Metanephros (tissue), 1 donor: ENCODE measurements around the gene MIGA1. TPM values are rescaled to one million over a fixed set of nuclear protein-coding genes. Genes with fewer than 3 reads are reported as not detected.

Experiments used
- total RNA-seq: library from RNA; depleted of rRNA; stranded (reverse); fragments of >200 nt; gene quantifications from one replicate; pipeline ENCODE4 v1.2.3, GENCODE V29; 2014

Gene MIGA1, protein sequence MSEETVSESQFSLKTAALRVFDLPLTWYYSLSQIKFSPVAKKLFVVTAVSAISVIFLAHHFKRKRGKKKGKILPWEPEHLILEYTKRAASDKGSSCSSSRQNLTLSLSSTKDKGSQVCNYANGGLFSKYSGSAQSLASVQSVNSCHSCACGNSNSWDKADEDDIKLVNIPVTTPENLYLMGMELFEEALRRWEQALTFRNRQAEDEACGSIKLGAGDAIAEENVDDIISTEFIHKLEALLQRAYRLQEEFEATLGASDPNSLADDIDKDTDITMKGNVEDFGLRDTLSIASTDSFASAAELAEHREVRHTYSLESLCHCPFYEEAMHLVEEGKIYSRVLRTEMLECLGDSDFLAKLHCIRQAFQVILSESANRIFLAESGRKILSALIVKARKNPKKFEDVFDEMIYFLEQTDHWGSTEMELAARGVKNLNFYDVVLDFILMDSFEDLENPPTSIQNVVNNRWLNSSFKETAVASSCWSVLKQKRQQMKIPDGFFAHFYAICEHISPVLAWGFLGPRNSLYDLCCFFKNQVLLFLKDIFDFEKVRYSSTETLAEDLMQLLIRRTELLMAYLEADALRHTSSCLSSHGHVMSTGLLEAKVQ
- total RNA-seq: 26.5 TPM

GRCh38 chr1:77779529-77780281 is at the start of gene MIGA1:
TSS of gene MIGA1 (plus strand) at chr1:77779649. CDS start at chr1:77783253, 3,604 bp downstream.

GRCh38 chr1:77759071-77760028 is 20.1 kb upstream of the MIGA1 start, which contains the start of gene USP33:
TSS of gene USP33 (minus strand) at chr1:77759852. CDS start at chr1:77741697, 18,155 bp downstream.

GRCh38 chr1:77888081-77888780 is 108.8 kb downstream of the MIGA1 start, which contains the start of gene NEXN:
TSS of gene NEXN (plus strand) at chr1:77888624. CDS start at chr1:77916107, 27,483 bp downstream.

Other genes with a start within 250 kb of the MIGA1 start
- gene ZZZ3, start 97.0 kb upstream of the MIGA1 start, total RNA-seq: 124 TPM
- gene USP33, start 19.8 kb upstream of the MIGA1 start, total RNA-seq: 118 TPM
- 7.0 TPM for gene NEXN, start 109.0 kb downstream of the MIGA1 start, total RNA-seq
- 272 TPM for gene FUBP1, start 199.4 kb downstream of the MIGA1 start, total RNA-seq
- gene DNAJB4, start 225.3 kb downstream of the MIGA1 start, total RNA-seq: 78.0 TPM